H1 (cell line): ENCODE results near the gene ZFAND3. TPM values are rescaled to one million over a fixed set of nuclear protein-coding genes. Genes with fewer than 3 reads are reported as not detected.

Source experiments
- ASH2L ChIP-seq: fragments of 200-600, 300-600 bp; sonication (generic); IDR thresholded peaks from one replicate; pipeline ENCODE4 v1.7.1; 2017; ENCODE audit warnings: low read length
- CHD1 ChIP-seq: IDR thresholded peaks from 2 replicates; pipeline ENCODE4 v1.6.1; 2012; ENCODE audit warnings: low read depth, low read length, improper control_type of control experiment
- EP300 ChIP-seq, 2 experiments: IDR thresholded peaks; 1 replicate in 1 of 2; 2 replicates in 1 of 2; pipeline ENCODE4 v1.6.1; 2011 to 2012; ENCODE audit warnings: low read depth in 2 of 2, low read length in 2 of 2, mild to moderate bottlenecking in 2 of 2, borderline replicate concordance in 1 of 2, inconsistent platforms in 1 of 2, moderate library complexity in 1 of 2
- JUN ChIP-seq: IDR thresholded peaks from 2 replicates; pipeline ENCODE4 v1.6.1; 2011; ENCODE audit warnings: low read depth, mild to moderate bottlenecking, improper control_type of control experiment, low read length
- NRF1 ChIP-seq: IDR thresholded peaks from 2 replicates; pipeline ENCODE4 v1.6.1; 2011; ENCODE audit warnings: mild to moderate bottlenecking, low read depth, low read length, improper control_type of control experiment
- RNF2 ChIP-seq: fragments of 200-900, 300-1000 bp; sonication (generic); IDR thresholded peaks from 2 replicates; pipeline ENCODE4 v1.7.1; 2016; ENCODE audit warnings: borderline replicate concordance, low read depth, mild to moderate bottlenecking, antibody characterized with exemption, low read length; ENCODE audit not compliant: poor library complexity, severe bottlenecking; ENCODE audit errors: missing control alignments
- TAF7 ChIP-seq: optimal IDR thresholded peaks from 2 replicates; pipeline ENCODE3; 2011; ENCODE audit warnings: low read depth, mild to moderate bottlenecking, inconsistent platforms, low read length, moderate library complexity, borderline replicate concordance
- TBP ChIP-seq: IDR thresholded peaks from 2 replicates; pipeline ENCODE4 v1.6.1; 2011; ENCODE audit warnings: low read depth, low read length, improper control_type of control experiment
- TEAD4 ChIP-seq: IDR thresholded peaks from 2 replicates; pipeline ENCODE4 v1.6.1; 2012; ENCODE audit warnings: low read depth, low read length, inconsistent platforms, mixed read lengths
- polyA plus RNA-seq, 7 experiments: library from polyadenylated mRNA; depleted of rRNA in 3 of 7; stranded (reverse) in 5 of 7; unstranded in 2 of 7; fragments of >200 nt in 5 of 7; fragments of 200-250 nt in 2 of 7; gene quantifications; 1 replicate in 5 of 7; 2 replicates in 1 of 7; 4 replicates in 1 of 7; pipeline versions ENCODE4 v1.2.1 to v1.2.3, GENCODE V29; 2011 to 2013; ENCODE audit warnings: missing spikeins in 2 of 7, mixed read lengths in 2 of 7
- total RNA-seq: library from RNA; stranded (reverse); fragmentation: NEBNext Ultra II Directional; extraction: Animal tissue kit (Norgen Biotek cat#: 25700); gene quantifications from 2 replicates; pipeline ENCODE4 v1.2.1, GENCODE V29; 2021
- TF ChIP-seq, protein P1 (sequence below): fragments of 300-600 bp; sonication (generic); IDR thresholded peaks from 2 replicates; pipeline ENCODE4 v1.7.1; 2012; ENCODE audit warnings: low read length, moderate library complexity, mild to moderate bottlenecking, inconsistent platforms; ENCODE audit not compliant: insufficient replicate concordance

The ZFAND3 gene
- total and polyA plus RNA-seq, 2 of the 8 experiments (the other 6 are each of a cell fraction or from before 2014, with no cell fraction given): 13.0 to 51.3 TPM

DNA sequence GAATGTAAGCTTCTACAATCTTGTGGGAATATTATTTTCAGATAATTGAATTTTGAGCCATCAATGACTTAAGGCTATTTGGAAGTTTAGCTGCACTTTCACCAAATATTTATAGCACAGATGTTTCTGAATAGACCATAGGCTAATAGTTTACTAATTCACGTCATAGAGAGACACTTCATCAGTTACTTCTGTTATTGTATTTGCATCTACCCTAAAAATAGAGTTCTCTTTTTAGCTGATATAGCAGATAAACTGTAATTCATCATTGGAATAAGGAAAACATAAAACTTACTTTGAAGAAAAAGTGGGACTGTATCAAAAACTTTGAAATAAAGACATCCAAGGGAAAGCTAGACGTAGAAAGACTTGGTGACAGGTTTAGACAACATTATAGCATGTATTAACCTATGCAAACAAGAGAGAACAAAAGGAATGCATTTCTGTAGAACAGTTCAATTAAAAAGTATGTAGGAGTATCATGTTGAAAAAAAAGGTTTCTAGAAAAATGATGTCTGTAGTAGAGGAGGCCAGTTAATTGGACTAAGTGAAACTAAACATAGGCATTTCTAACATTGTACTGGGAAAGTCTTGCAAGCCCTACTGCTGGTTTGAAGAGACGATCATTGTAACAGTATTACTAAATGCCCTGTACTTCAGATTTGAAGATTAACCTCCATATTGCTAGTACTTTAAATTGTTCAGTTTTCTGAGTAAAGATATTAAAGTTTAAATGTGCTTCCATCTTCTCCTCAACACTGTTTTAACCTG, 123.3 kb downstream of the ZFAND3 start (continued):
- TF ChIP-seq, protein P1, sequence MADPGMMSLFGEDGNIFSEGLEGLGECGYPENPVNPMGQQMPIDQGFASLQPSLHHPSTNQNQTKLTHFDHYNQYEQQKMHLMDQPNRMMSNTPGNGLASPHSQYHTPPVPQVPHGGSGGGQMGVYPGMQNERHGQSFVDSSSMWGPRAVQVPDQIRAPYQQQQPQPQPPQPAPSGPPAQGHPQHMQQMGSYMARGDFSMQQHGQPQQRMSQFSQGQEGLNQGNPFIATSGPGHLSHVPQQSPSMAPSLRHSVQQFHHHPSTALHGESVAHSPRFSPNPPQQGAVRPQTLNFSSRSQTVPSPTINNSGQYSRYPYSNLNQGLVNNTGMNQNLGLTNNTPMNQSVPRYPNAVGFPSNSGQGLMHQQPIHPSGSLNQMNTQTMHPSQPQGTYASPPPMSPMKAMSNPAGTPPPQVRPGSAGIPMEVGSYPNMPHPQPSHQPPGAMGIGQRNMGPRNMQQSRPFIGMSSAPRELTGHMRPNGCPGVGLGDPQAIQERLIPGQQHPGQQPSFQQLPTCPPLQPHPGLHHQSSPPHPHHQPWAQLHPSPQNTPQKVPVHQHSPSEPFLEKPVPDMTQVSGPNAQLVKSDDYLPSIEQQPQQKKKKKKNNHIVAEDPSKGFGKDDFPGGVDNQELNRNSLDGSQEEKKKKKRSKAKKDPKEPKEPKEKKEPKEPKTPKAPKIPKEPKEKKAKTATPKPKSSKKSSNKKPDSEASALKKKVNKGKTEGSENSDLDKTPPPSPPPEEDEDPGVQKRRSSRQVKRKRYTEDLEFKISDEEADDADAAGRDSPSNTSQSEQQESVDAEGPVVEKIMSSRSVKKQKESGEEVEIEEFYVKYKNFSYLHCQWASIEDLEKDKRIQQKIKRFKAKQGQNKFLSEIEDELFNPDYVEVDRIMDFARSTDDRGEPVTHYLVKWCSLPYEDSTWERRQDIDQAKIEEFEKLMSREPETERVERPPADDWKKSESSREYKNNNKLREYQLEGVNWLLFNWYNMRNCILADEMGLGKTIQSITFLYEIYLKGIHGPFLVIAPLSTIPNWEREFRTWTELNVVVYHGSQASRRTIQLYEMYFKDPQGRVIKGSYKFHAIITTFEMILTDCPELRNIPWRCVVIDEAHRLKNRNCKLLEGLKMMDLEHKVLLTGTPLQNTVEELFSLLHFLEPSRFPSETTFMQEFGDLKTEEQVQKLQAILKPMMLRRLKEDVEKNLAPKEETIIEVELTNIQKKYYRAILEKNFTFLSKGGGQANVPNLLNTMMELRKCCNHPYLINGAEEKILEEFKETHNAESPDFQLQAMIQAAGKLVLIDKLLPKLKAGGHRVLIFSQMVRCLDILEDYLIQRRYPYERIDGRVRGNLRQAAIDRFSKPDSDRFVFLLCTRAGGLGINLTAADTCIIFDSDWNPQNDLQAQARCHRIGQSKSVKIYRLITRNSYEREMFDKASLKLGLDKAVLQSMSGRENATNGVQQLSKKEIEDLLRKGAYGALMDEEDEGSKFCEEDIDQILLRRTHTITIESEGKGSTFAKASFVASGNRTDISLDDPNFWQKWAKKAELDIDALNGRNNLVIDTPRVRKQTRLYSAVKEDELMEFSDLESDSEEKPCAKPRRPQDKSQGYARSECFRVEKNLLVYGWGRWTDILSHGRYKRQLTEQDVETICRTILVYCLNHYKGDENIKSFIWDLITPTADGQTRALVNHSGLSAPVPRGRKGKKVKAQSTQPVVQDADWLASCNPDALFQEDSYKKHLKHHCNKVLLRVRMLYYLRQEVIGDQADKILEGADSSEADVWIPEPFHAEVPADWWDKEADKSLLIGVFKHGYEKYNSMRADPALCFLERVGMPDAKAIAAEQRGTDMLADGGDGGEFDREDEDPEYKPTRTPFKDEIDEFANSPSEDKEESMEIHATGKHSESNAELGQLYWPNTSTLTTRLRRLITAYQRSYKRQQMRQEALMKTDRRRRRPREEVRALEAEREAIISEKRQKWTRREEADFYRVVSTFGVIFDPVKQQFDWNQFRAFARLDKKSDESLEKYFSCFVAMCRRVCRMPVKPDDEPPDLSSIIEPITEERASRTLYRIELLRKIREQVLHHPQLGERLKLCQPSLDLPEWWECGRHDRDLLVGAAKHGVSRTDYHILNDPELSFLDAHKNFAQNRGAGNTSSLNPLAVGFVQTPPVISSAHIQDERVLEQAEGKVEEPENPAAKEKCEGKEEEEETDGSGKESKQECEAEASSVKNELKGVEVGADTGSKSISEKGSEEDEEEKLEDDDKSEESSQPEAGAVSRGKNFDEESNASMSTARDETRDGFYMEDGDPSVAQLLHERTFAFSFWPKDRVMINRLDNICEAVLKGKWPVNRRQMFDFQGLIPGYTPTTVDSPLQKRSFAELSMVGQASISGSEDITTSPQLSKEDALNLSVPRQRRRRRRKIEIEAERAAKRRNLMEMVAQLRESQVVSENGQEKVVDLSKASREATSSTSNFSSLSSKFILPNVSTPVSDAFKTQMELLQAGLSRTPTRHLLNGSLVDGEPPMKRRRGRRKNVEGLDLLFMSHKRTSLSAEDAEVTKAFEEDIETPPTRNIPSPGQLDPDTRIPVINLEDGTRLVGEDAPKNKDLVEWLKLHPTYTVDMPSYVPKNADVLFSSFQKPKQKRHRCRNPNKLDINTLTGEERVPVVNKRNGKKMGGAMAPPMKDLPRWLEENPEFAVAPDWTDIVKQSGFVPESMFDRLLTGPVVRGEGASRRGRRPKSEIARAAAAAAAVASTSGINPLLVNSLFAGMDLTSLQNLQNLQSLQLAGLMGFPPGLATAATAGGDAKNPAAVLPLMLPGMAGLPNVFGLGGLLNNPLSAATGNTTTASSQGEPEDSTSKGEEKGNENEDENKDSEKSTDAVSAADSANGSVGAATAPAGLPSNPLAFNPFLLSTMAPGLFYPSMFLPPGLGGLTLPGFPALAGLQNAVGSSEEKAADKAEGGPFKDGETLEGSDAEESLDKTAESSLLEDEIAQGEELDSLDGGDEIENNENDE: no peak
- TF ChIP-seq EP300 (IDR thresholded peaks at IDR 0.05; ENCODE audit: borderline replicate concordance in 1 of 2, low read depth in 2 of 2, low read length in 2 of 2) (no peak), RNF2 (no peak), TAF7 (no peak), NRF1 (no peak), JUN (no peak), ASH2L (no peak), CHD1 (no peak), TEAD4 (no peak), TBP (no peak)
